IPS-NIHi7 (cell line): ENCODE results near the gene C11orf58.

Experiments used
- DNase-seq: peaks from one replicate; pipeline ENCODE4 v3.0.0; 2012; ENCODE audit warnings: mixed read lengths; ENCODE audit errors: extremely low spot score

The C11orf58 gene

GRCh38 chr11:16784666-16785065, 46.2 kb downstream of the C11orf58 start:
- no peak for DNase-seq

GRCh38 chr11:16785520-16786128, 47.2 kb downstream of the C11orf58 start:
- DNase-seq: peak; percentile 89

GRCh38 chr11:16786131-16786530, 47.7 kb downstream of the C11orf58 start:
- no peak for DNase-seq

GRCh38 chr11:16787035-16787742, 48.7 kb downstream of the C11orf58 start:
- no peak for DNase-seq

- peak; percentile 88 for DNase-seq
These were observed 50.0 kb downstream of the C11orf58 start for GRCh38 chr11:16788141-16789062.

GRCh38 chr11:16789063-16789420, 50.6 kb downstream of the C11orf58 start:
- DNase-seq: no peak

GRCh38 chr11:16789560-16790485, 51.4 kb downstream of the C11orf58 start:
- no peak for DNase-seq

- no peak for DNase-seq
These were observed 52.2 kb downstream of the C11orf58 start for GRCh38 chr11:16790486-16791190.

- DNase-seq: no peak
These were observed 52.9 kb downstream of the C11orf58 start for GRCh38 chr11:16791191-16791961.

GRCh38 chr11:16792426-16792825, 54.0 kb downstream of the C11orf58 start:
- DNase-seq: no peak

- no peak for DNase-seq
These were observed 54.6 kb downstream of the C11orf58 start for GRCh38 chr11:16793009-16793408.

- DNase-seq: no peak
These were observed 55.1 kb downstream of the C11orf58 start for GRCh38 chr11:16793511-16793910.

- no peak for DNase-seq
These were observed 55.8 kb downstream of the C11orf58 start for GRCh38 chr11:16794047-16794818.

GRCh38 chr11:16795146-16795545, 56.7 kb downstream of the C11orf58 start:
- no peak for DNase-seq

- no peak for DNase-seq
These were observed 57.9 kb downstream of the C11orf58 start for GRCh38 chr11:16796311-16796710.

GRCh38 chr11:16797776-16798175, 59.3 kb downstream of the C11orf58 start:
- DNase-seq: no peak

- DNase-seq: no peak
These were observed 60.8 kb downstream of the C11orf58 start for GRCh38 chr11:16799221-16799620.

- no peak for DNase-seq
These were observed 61.4 kb downstream of the C11orf58 start for GRCh38 chr11:16799890-16800289.

GRCh38 chr11:16800382-16800781, 61.9 kb downstream of the C11orf58 start:
- no peak for DNase-seq
